GM03348 (cell line): Measurements from ENCODE around the gene IL17REL.
A peak's percentile ranks its signal among the peaks of the same experiment; 100 is the strongest.

ENCODE experiments used
- DNase-seq: peaks from one replicate; pipeline ENCODE4 v3.0.0; 2012; ENCODE audit warnings: low spot score

Gene IL17REL

DNA sequence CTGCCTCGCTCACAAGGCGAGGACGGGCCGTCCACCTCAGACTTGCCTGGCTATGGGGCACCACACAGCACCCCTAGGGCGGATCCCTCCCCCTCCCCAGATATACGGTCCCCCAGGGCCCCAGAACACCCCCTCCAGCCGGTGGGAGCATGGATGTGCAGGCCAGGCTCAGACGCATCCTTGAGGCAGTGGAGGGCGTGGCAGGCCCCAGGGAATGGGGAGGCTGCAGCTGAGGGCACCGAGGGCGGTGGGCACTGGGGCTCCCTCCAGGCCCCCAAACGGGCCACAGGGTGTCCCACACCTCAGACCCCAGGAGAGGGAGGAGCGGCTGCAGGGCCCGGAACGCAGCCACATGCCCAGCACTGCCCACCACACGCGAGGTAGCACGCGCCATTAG, 33.5 kb upstream of the IL17REL start:
- DNase-seq: no peak

DNA sequence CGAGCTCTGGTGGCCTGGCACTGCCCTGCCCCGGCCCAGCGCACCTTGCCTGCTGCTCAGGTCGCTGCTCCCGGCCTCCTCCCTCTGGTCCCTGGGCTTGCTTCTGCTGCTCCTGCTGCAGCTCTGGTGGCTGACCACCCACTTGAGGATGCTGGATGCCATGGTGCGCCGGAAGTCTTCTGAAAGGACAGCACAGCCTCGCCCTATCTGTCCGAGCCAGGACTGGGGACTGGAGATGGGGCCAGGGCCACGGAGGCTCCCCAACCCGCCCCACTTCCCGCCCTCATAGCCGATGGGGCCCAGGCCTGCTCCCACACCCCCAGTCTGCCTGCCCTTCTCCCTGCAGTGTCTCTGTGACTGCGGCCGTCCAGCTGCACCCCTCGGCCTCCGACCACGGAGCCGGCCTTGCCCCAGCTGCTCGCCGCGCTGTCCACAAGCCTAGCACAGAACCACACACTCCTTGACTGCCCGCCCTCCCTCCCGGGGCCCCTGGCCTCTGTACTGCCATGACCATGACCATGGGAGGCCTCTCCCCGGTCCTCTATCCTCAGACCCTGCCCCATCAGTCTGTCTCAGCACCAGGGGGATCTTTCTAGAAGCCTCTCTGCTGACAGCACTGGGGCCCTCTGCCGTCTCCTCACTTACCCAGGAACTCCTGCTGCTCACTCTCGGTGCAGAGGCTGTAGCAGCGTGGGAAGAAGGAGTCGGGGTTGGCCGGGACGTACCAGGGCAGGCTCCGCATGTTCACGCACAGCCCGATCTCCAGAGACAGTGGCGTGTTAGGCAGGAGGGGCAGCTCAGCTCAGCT, 32.9 kb upstream of the IL17REL start:
- peak; percentile 4 for DNase-seq

DNA sequence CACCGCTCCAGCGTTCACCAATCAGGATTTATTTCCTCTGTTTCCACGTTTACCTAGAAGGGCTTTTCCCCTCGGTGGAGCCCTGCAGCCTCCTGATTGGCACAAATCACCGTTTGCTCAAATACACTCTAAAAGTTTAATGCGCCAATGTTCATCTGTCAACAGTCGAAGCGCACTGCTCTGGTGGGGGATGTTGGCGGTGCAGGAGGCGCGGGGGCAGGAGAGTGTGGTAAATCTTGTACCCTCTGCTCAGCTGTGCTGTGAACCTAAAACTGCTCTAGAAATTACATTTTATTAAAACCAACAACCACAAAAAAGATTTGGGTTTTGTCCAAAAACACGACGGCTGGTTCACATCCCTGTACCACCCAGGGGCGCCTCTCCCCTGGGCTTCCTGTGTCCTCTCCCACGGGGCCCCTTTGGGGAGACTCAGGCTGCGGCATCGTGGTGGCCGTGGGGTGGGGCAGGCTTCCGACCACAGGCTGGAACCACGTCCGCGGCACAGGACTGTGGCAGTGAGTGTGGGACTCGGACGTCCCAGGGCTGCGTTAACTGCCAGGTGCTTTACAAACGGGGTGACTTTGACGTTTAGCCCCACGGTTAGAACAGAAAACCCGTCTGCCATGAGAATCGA, 32.0 kb upstream of the IL17REL start:
- no peak for DNase-seq

DNA sequence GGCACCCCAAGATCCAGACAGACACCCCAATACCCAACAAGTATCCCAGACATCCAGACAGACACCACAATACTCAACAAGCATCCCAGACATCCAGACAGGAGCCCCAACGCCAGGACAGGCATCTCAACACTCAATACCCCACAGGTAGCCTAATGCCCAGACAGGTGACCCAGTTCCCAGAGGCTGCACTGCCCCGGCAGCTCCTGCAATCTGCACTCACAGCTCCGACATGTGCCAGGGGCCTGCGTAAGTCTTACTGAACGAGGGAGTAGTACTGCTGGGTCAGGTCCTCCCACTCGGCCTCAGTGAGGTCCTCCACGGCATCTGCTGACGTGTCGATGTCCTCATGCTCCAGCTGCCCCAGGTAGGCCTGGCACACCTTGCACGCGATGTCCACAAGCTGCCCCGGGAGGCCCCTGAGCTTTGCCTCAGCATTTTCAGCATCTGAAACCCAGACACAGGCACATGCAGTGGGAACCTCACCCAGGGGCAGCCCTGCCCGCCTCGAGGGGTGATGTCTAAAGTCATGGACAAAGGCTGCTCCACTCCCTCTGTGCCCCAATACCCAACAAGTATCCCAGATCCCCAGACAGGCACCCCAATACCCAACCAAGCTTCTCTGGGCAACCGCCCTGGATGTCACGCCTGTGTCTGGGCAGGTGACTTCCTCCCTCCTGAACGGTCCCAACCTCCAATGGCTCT, 28.9 kb upstream of the IL17REL start:
- DNase-seq: no peak

DNA sequence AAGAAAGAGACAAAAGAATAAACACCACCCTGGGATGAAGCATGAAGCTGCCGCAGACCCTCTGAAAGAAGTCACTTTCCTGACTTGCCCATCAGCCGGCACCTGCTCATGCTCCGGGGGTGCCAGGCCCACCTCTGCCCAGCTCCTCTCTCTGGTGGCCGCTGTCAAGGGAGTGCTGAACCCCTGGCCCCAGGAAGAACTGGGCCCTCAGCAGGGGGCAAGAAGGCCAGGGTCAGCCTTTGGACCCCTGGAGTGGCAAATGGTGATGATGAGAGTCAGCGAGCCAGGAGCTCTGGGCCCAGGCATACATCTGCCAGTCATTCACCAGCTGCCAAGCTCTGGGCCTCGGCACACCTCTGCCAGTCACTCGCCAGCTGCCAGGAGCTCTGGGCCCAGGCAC, 28.2 kb upstream of the IL17REL start:
- DNase-seq: no peak

DNA sequence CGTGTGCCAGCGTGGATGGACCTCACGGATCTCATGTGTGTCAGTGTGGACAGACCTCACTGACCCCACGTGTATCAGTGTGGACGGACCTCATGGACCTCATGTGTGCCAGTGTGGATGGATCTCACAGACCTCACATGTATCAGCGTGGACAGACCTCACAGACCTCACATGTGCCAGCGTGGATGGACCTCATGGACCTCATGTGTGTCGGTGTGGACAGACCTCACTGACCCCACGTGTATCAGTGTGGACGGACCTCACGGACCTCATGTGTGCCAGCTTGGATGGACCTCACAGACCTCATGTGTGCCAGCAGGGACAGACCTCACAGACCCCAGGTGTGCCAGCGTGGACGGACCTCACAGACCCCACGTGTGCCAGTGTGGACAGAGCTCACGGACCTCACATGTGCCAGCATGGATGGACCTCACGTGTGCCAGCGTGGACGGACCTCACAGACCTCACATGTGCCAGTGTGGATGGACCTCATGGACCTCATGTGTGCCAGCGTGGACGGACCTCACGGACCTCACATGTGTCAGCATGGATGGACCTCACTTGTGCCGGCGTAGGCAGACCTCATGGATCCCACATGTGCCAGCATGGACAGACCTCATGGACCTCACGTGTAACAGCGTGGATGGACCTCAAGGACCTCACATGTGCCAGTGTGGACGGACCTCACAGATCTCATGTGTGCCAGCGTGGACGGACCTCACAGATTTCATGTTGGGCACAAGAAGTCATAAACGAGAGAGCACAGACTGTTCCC, 27.3 kb upstream of the IL17REL start:
- no peak for DNase-seq

DNA sequence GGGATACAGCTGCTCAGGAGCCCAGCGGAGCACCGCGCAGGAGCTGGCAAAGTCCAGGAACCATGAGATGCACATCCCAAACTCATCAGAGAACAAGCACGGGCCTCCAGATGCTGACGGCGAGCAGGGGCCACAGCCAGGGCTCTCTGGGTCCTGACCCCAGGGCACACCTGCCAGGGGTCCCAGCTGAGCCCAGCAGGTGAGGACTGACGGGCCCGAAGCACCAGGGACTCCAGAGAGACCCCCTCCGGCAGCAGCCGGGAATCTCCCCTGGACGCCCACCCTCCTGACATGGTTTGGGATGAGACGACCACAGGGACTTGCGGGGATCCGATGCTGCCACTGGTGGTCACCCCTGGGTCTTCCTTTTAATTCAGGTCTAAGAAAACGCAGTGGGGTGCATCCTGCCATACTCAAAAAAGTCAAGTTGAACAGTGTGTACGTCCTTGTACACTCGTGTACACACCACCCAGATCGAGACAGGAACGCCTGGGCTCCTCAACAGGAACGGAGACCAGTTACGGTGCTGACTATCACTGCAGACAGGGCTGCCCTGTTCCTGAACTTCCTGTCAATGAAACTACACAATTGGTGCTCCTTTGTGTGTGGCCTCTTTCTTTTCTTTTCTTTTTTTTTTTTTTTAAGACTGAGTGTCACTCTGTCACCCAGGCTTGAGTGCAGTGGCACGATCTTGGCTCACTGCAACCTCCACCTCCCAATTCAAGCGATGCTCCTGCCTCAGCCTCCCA, 23.6 kb upstream of the IL17REL start:
- DNase-seq: no peak

DNA sequence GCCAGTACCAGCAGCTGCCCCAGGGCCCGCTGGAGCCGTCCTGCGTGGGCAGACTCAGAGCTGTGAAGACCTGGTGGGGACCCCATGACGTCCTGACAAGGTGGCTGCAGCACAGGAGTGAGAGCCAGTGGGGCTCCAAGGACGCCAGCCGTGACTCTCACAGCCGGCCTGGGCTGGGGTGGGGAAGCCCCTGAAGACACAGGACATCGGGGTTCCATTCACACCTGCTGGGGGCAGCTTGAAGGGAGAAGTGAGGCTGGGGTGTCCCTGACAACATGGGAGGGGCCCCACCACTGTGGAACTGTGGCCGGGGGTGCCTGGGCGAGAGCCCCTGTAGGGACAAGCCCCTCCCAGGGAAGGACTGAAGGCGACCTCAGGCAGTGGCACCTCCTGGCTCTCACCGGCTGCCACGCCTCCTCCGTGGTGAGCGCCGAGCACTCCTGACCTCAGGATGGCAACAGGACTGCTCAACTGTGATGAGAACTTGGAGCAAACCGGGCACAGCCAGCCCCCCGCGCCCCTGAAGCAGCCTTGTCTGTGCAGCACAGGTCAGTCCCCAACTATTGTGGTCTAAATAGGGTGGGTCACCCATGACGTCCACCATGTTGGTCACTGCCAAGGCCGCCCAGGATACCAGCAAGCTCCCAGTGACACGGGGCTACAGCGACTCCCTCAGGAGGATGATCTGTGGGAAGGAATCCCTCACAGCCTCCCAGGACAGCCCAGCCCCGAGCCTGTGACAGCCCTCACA, 22.7 kb upstream of the IL17REL start:
- DNase-seq: peak; percentile 4

DNA sequence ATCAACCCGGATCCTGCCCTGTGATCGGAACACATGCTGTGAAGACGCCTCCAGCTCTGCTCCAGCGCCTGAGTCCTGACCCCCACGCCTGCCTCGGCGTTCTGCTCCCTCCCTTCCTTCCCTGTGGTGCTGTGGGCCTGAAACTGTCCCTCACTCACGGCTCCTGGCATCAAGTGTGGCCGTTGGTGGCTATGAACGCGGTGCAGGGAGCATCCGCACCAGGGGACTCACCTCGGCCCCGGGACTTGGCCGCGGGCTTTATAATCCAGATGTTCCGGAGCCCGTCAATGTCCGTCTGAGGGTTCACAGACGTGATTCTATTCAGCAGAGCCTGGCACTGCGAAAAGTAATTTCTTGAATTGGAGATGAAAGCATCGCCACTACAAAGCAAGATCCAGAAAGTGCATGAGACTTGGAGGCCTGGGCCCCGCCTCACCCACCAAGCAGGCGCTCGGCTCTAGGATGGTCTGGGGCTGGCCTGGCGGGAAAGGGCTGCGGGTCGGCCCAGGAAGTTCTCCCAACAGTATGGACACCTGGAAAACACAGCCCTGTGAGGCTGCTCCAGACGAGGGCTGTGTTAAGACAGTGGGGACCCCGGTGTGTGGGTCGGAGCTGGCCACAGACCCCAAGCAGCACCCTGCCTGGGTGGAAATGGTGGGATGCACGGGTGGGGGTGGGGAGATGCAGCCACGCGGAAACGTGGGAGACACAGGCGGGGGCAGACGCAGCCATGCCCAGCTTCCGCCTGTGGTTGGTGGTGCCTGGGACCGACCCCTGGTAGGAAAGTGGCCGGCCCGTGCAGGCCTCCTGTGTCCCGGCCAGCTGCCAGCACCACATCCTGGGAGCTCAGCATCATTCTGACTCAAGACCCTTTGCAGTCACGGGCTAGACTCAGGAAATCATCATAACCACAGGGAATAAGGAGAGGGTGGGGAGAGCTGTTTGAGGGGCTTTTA, 21.8 kb upstream of the IL17REL start:
- peak; percentile 4 for DNase-seq

DNA sequence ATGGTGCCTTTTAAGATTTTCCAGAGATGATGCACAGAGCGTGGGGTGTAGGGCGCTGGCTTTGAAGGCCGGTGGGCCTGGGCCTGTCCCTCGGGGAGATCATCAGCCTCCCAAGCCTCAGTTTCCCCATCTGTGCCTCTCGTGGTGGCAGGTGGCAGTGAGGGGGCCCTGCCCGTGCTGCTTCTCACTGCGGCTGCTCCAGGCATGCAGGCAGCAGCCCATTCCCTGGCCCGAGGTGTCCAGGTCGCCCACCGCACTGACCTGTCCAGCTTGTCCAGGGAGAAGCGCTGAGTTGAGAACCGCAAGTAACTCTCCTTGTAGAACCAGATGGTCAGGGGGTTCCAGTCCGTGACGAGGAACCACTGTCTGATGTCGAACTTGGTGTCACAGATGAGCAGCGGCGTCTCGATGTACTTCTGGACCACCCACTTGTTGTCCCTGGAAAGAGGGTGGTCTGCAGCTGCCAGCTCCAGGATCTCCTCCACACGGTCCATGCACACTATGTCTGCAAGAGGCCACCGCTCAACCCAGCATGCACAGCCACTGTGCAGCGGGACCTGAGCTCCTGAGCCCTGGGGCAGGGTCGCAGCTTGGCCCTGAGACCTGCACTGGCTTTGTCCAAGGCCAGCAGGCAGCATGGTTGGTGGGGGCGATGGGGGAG, 20.5 kb upstream of the IL17REL start:
- peak; percentile 4 for DNase-seq

DNA sequence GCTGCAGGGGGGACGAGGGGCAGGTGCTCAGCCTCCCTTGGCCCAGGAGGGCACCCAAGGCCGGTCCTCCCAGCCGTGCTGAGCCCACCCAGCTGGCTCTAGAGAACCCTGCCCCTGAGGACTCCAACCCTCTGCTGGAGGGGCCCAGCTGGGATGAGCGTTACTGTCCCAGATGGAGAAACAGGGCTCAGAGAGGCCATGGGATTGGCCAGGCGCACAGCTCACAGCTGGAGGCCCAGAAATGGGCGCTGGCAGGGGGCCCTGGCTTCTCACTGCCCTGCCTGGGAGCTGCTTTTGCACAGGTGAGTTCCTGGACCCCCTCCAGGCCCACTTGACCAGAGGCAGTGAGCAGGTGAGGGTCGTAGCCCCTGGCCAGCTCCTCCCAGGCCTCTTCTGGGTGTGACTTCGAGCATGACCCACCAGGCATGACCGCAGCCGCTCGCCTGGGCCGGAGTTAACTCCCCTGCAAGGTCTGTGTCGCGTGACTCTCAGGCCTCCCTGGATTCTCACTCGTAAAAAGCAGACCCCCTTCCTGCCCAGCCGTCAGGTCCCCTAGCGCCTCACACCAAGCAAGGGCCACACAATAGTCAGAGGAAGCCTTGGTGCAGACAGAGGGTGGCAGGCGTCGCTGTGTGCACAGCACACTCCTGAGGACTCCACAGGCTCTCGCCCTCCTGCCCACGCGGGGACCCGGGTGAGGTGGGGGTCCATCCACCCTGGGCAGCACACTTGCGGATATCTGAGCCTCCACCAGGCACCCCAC, 19.7 kb upstream of the IL17REL start:
- peak; percentile 7 for DNase-seq

DNA sequence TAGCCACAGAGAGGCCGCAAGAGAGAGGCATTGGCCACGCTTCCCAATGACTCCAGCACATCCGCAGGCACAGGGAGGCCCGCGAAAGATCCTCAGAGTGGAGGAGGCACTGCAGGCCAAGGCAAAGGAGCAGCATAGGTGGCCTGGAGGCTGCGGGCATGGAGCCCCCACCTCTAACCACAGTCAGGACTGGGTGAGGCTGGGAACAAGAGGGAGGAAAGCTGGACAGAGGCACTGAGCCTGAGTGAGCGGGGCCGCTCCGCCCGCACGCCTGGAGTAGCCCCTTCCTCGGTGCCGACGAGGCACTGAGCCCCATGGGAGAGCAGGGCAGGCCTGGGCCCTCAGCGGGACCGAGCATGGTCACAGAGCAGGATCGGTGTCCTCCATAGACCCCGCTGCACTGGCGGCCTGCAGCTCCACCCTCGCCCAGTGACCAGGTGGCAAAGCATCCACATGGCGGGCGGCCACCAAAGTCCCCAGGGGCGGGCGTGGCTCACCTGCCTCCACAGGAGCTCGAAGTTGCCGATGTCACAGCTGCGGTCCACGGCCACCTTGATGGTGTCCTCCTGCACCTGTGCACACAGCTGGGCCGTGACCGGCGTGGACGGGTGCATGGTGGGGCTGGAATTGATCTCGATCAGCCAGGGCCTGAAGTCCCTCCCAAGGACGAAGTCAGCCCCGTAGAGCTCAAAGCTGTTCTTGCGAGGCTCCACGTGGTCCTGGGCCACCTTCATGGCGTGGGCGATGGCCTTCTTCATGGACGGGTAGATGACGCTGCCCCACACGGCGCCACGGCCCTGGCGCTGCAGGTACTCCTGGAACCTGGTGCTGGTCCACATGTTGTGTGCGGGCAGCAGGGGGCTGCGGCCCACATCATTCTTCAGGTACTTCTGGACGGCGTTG, 18.9 kb upstream of the IL17REL start:
- peak; percentile 11 for DNase-seq

DNA sequence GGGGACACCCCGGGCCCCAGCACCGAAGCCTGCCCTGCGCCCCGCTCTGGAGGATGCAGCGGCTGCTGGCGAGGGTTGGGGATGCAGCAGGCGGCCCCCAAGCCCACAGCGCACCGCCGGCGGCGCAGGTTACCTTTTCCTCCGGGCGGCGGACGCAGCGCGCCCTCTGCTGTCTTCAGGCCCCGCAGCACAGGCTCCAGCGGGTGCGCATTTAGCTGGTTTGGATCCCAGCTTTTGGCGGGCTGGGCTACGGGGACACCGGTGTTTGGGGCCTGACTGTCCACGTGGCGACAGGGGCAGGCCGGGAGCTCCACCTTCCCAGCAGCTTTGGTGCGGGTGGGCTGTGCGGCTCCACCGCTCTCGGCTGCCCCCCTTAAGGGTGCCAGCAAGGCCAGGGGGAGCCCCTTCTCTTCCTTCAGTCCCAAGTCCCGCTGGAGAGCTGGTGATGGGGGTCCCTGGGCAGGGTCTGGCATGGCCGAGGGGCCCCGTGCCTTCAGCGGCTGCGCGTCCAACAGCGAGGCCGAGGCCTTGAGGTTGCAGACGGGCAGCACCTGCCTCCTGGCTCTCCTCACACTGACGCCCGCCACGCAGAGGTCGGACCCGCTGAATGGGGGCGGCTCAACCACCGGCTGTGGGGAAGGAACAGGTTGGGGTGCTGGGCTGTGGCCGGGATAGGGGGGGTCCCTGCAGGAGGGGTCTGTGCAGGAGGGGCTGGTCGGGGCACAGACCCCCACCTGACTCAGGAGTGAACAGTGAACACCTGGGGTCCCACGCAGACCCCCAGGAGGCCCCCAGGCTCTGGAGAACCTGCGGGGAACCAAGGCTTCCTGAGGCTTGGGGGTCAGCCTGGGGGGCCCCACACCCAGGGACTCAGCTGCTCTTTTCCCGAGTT, 18.0 kb upstream of the IL17REL start:
- DNase-seq: peak; percentile 92

DNA sequence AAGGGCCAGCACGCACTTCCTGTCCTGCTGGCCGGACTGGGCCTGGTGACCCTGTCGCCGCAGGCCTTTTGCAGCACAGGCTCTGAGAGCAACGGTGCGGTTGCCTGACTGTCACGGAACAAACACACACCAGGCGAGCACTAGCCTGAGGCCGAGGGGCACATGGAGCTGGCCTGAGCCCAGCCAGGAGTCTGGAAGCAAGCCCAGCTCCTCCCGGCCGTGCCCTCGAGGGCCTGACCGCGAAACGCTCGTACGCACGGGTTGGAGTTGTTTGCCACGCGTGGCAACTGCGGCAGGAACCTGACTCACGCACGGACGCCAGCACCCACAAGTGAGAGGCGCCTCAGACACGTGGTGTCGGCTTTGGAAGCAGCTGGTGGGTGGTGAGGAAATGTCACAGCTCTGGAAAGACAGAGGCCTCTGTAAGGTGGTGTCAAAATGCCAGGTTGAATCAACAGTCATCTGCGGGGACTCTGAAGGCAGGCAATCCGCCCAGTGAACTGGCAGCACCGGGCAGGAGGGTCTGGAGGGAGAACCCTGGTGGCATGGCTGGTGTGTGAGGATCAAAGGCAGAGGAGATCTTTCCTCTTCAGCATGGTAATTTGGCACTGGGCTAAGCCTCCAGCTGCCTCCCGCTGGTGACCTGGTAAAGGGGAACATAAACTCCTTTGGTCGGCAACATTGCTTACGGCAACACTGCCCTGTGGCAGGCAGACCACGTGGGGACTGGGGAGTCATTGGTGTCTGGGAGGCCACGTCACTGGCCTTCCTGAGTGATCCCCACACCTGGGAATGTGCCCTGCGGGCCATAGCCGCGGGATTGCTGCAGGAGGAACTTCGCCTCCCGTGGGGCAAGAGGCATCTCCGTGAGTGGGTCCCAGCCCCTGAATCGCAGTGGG, 15.3 kb upstream of the IL17REL start:
- DNase-seq: peak; percentile 10

DNA sequence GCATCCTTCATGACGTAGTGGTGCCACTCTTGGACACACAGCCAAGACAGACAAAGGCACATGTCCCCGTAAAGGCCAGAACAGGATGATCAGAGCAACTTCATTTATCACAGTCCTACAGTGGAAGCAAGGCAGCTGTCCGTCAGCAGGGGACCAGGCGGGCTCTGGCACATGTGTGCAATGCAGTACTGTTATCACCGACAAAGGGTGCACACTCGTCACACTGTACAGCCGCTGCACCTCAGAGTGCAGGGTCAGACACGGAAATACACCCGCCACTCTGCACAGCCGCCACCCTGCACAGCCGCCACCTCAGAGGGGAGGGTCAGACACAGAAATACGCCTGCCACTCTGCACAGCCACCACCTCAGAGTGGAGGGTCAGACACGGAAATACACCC, 13.4 kb upstream of the IL17REL start:
- no peak for DNase-seq
